ENCODE results near the gene PHGDH. TPM values are rescaled to one million over a fixed set of nuclear protein-coding genes. Genes with fewer than 3 reads are reported as not detected.

PHGDH gene
- total RNA-seq, 2 experiments from 2014 or later = 138 to 143 TPM

GRCh38 chr1:119737040-119737682, 25.4 kb downstream of the PHGDH start:
- intact Hi-C loops (cut with micrococcal nuclease) = no loop called here
- Mint-ChIP-seq H3K27ac (no peak overlapping the region), H3K9me3 (no peaks in the 10 kb centered on the region), H3K36me3 (peaks cover 11% of the 10 kb centered on the region), H3K4me3 (no peak overlapping the region), H3K27me3 (no peaks in the 10 kb centered on the region), H3K4me1 (ENCODE audit: low read depth) (no peaks in the 10 kb centered on the region)
- ChIA-PET POLR2A (no interaction called here), CTCF (no interaction called here)
- DNase-seq = no peak

DNA sequence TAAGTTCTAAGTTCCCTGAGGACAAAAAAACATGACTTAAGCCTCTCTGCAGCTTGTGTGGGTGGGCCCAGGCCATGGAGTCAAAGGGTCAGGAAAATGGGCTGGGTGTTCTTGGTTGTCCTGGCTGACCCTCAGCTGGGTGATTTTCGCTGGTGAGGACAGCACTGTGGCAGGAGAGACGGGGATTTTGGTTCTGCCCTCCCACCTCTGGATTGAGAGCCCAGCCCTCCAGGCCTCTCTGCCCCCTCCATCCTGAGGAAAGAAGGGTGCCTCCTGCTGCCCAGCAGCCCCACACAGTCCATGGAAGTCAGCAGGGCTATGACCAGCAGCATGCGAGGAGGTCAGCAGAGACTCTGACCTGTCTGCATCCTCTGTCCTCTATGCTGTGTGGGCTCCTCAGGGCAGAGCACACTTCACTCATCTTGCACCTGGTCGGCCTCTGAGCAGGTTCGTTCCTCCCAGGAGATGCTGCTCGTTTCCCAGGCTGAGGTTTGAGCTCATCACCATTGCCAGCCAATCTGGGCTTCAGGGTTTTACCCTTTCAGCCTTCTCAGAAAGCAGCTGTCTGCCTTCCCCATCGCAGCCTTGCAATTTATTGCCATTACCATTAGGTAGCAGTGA, 26.5 kb downstream of the PHGDH start:
- Mint-ChIP-seq H3K36me3 (peaks cover 11% of the 10 kb centered on the region), H3K4me3 (no peak overlapping the region), H3K9me3 (no peaks in the 10 kb centered on the region), H3K27ac (no peak overlapping the region), H3K4me1 (ENCODE audit: low read depth) (no peaks in the 10 kb centered on the region), H3K27me3 (no peaks in the 10 kb centered on the region)
- intact Hi-C loops (cut with micrococcal nuclease) = no loop called here
- ChIA-PET POLR2A (no interaction called here), CTCF (no interaction called here)
- no peak for DNase-seq

GRCh38 chr1:119739150-119739549, 27.4 kb downstream of the PHGDH start:
- DNase-seq = no peak
- ChIA-PET CTCF (no interaction called here), POLR2A (no interaction called here)
- Mint-ChIP-seq H3K4me1 (ENCODE audit: low read depth) (no peaks in the 10 kb centered on the region), H3K27me3 (no peaks in the 10 kb centered on the region), H3K27ac (no peak overlapping the region), H3K4me3 (no peak overlapping the region), H3K9me3 (no peaks in the 10 kb centered on the region), H3K36me3 (peaks cover 14% of the 10 kb centered on the region)
- intact Hi-C loops (cut with micrococcal nuclease) = no loop called here

- no peaks in the 10 kb centered on the region for H3K9me3 Mint-ChIP-seq
- ChIA-PET POLR2A (no interaction called here), CTCF (no interaction called here)
- no peaks in the 10 kb centered on the region for H3K27me3 Mint-ChIP-seq
- no peak for DNase-seq
- no peak overlapping the region for H3K27ac Mint-ChIP-seq
- intact Hi-C loops (cut with micrococcal nuclease) = no loop called here
- H3K4me1 Mint-ChIP-seq (ENCODE audit: low read depth) = no peaks in the 10 kb centered on the region
- H3K4me3 Mint-ChIP-seq = no peak overlapping the region
- H3K36me3 Mint-ChIP-seq = peaks cover 11% of the 10 kb centered on the region
Measured at GRCh38 chr1:119740261-119740660, 28.5 kb downstream of the PHGDH start.

DNA sequence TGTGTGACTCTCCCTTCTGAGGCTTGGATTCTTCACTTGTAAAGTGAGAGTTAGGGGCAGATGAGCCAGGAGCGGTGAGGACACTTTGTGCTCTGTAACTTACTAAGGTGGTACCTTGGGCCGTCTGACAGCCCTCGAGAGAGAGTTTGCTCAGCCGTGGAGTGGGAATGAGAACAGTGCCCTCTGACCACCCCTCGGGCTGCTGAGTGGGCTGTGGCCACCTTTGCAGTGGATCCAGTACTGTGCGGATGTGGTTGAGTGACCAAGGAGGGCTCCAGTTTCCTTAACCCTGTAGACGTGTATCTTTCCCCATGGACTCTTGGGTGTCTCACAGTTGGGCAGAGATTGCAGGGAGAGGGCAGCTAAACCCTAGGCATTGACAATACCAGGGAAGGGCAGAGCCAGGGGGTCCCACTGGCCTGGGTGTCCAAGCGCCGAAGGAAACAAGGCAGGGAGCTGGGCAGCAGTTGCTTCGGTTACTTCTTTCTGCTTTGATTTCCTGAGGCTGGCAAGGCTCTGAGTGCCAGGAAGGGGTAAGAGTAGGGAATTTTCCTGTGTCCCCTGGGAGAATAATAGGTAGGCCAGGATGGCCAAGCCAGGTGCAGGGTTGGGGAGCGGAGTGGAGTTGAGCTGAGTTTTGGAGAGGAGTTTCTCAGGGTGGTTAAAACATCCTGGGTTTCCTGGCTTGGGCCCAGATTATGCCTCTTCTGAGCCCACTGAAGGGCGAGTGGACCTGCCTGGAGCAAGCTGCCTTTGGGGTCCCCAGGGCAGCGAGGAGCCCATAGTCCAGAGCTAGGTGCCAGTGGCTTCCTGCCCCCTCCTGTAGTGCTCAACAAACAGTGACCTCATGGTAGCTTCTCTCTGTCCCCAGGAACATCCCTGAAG, 29.4 kb downstream of the PHGDH start:
- intact Hi-C loops (cut with micrococcal nuclease) = no loop called here
- Mint-ChIP-seq H3K27ac (no peak overlapping the region), H3K27me3 (no peaks in the 10 kb centered on the region), H3K36me3 (peaks cover 8% of the 10 kb centered on the region), H3K4me1 (ENCODE audit: low read depth) (no peaks in the 10 kb centered on the region), H3K4me3 (no peak overlapping the region), H3K9me3 (no peaks in the 10 kb centered on the region)
- DNase-seq = no peak
- ChIA-PET POLR2A (no interaction called here), CTCF (interaction anchor here (0.5 kb wide), 1 partner anchor 8 kb away, joined by 3 read pairs; no protein-coding TSS in a partner anchor)

GRCh38 chr1:119742202-119742601, 30.5 kb downstream of the PHGDH start:
- ChIA-PET POLR2A (no interaction called here), CTCF (no interaction called here)
- no peaks in the 10 kb centered on the region for H3K27me3 Mint-ChIP-seq
- no peak overlapping the region for H3K4me3 Mint-ChIP-seq
- no peak overlapping the region for H3K27ac Mint-ChIP-seq
- no peaks in the 10 kb centered on the region for H3K4me1 Mint-ChIP-seq (ENCODE audit: low read depth)
- peaks cover 8% of the 10 kb centered on the region for H3K36me3 Mint-ChIP-seq
- intact Hi-C loops (cut with micrococcal nuclease) = no loop called here
- no peak for DNase-seq
- H3K9me3 Mint-ChIP-seq = no peaks in the 10 kb centered on the region

GRCh38 chr1:119742677-119743076, 30.9 kb downstream of the PHGDH start:
- intact Hi-C loops (cut with micrococcal nuclease) = no loop called here
- ChIA-PET POLR2A (no interaction called here), CTCF (interaction anchor here (0.6 to 2.1 kb wide), 4 partner anchors 16 to 124 kb away, joined by 3 to 8 read pairs (median 5); no protein-coding TSS in a partner anchor)
- Mint-ChIP-seq H3K27me3 (no peaks in the 10 kb centered on the region), H3K9me3 (no peaks in the 10 kb centered on the region), H3K4me3 (no peak overlapping the region), H3K36me3 (peaks cover 8% of the 10 kb centered on the region), H3K27ac (no peak overlapping the region), H3K4me1 (ENCODE audit: low read depth) (no peaks in the 10 kb centered on the region)
- DNase-seq = no peak

DNA sequence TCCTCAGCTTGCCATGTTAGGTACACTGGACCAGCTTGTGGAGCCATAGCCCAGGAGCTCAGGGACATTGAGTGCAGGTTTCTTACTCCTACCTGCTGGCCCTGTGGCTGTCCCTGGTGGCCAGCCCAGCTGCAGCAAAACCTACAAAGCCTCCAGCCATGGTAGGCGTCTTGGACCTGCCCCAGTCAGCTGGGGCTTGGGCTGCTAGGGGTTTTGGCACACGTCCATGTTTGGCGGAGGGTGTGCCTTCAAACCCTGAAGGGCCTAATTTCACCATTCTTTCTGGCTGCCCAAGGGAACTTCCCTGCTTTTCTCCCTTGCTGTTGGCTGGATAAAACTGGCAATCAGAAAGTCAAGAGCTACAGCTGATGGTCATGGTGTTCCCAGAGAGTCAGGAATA, 31.6 kb downstream of the PHGDH start:
- POLR2A ChIA-PET = no interaction called here
- CTCF ChIA-PET = interaction anchor here (0.6 to 2.1 kb wide), 16 partner anchors 9 to 205 kb away, joined by 3 to 12 read pairs (median 4); no protein-coding TSS in a partner anchor
- H3K36me3 Mint-ChIP-seq = peaks cover 5% of the 10 kb centered on the region
- H3K27me3 Mint-ChIP-seq = no peaks in the 10 kb centered on the region
- no peak overlapping the region for H3K4me3 Mint-ChIP-seq
- no peaks in the 10 kb centered on the region for H3K4me1 Mint-ChIP-seq (ENCODE audit: low read depth)
- H3K27ac Mint-ChIP-seq = no peak overlapping the region
- H3K9me3 Mint-ChIP-seq = no peaks in the 10 kb centered on the region
- no peak for DNase-seq
- intact Hi-C loops (cut with micrococcal nuclease) = no loop called here

DNA sequence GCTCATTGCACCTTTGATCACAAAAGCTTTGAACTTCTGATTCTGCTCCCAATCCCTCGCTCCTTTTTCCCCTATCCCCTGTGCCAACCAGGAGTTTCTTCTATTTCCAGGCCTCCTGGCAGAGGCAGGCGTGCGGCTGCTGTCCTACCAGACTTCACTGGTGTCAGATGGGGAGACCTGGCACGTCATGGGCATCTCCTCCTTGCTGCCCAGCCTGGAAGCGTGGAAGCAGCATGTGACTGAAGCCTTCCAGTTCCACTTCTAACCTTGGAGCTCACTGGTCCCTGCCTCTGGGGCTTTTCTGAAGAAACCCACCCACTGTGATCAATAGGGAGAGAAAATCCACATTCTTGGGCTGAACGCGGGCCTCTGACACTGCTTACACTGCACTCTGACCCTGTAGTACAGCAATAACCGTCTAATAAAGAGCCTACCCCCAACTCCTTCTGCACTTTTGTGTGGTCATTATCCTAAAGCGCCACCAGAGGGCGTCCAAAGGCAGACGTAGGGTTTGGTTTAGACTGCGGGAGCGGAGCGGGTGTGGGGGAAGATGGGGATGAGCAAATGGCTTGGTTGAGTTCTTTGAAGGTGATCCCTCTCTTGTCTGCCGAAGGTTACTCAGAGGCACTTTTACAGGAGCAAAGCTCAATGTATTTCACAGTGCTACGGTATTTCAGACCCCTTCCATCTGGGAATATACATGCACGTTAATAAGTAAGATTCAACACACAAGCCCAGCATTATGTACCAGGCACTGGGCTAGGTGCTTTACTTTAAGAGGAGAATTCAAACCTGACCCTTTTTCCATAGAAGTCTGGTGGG, 32.3 kb downstream of the PHGDH start:
- Mint-ChIP-seq H3K4me3 (no peak overlapping the region), H3K4me1 (ENCODE audit: low read depth) (no peaks in the 10 kb centered on the region), H3K9me3 (no peaks in the 10 kb centered on the region), H3K27ac (no peak overlapping the region), H3K36me3 (peaks cover 5% of the 10 kb centered on the region), H3K27me3 (no peaks in the 10 kb centered on the region)
- intact Hi-C loops (cut with micrococcal nuclease) = loop anchor here (1.0 kb wide), 1 partner anchor 131 kb away; no protein-coding TSS in a partner anchor
- POLR2A ChIA-PET = no interaction called here
- peak; percentile 63 for DNase-seq
- CTCF ChIA-PET = interaction anchor here (0.8 to 2.1 kb wide), 23 partner anchors 8 to 204 kb away, joined by 3 to 12 read pairs (median 4); partner anchors contain the start of gene HMGCS2

- no peak overlapping the region for H3K4me3 Mint-ChIP-seq
- peaks cover 2% of the 10 kb centered on the region for H3K27me3 Mint-ChIP-seq
- CTCF ChIA-PET = interaction anchor here (0.8 to 2.1 kb wide), 17 partner anchors 8 to 224 kb away, joined by 3 to 12 read pairs (median 4); partner anchors contain the start of gene HMGCS2
- POLR2A ChIA-PET = no interaction called here
- H3K9me3 Mint-ChIP-seq = no peaks in the 10 kb centered on the region
- no peak for DNase-seq
- peaks cover 5% of the 10 kb centered on the region for H3K36me3 Mint-ChIP-seq
- no peaks in the 10 kb centered on the region for H3K4me1 Mint-ChIP-seq (ENCODE audit: low read depth)
- intact Hi-C loops (cut with micrococcal nuclease) = loop anchor here (1.0 kb wide), 1 partner anchor 131 kb away; no protein-coding TSS in a partner anchor
- no peak overlapping the region for H3K27ac Mint-ChIP-seq
Measured at GRCh38 chr1:119744598-119744942, 32.8 kb downstream of the PHGDH start.

DNA sequence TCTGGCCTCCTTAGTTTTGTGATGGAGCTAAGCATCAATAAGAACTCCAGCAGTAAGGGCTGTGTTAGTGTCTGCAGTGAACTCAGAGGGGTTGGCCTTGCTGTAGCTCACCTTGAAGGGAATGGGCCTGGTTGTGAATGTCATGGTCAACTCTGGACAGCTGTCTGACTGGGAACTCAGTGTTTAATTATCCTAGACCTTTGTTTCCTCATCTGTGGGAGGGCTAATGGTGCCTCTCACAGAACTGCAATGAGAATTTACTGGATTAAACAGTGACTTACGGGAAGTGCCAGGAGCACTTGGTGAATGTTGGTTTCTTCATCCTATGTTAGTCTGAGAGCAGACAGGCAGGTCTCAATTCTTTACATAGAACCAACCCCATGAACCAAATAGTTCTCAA, 33.3 kb downstream of the PHGDH start:
- ChIA-PET POLR2A (interaction anchor here (0.6 kb wide), 1 partner anchor 9 kb away, joined by 3 read pairs; no protein-coding TSS in a partner anchor), CTCF (interaction anchor here (0.8 to 2.1 kb wide), 13 partner anchors 9 to 223 kb away, joined by 3 to 12 read pairs (median 5); partner anchors contain the start of gene HMGCS2)
- Mint-ChIP-seq H3K27me3 (peaks cover 7% of the 10 kb centered on the region), H3K9me3 (no peaks in the 10 kb centered on the region), H3K36me3 (peaks cover 5% of the 10 kb centered on the region), H3K27ac (no peak overlapping the region), H3K4me1 (ENCODE audit: low read depth) (no peaks in the 10 kb centered on the region), H3K4me3 (no peak overlapping the region)
- no peak for DNase-seq
- intact Hi-C loops (cut with micrococcal nuclease) = no loop called here
